HEK293T (cell line): ENCODE data around the gene CT47B1.

Experiments
- CTCF ChIA-PET: fragments of 350-600 bp; formaldehyde crosslinking; extraction: SDS; loops from one replicate; lab custom pipeline; 2021; ENCODE audit warnings: antibody characterized with exemption, inconsistent platforms; lab: Yijun Ruan, JAX
- POLR2A ChIA-PET: fragments of 350-600 bp; formaldehyde crosslinking; extraction: SDS; loops from one replicate; lab custom pipeline; 2020; ENCODE audit warnings: antibody characterized with exemption, inconsistent platforms; lab: Yijun Ruan, JAX
- DNase-seq: peaks from one replicate; pipeline ENCODE4 v3.0.0; 2012; ENCODE audit warnings: mixed read lengths; ENCODE audit errors: extremely low spot score
- BHLHE40 ChIP-seq: fragments of 450-650 bp; IDR thresholded peaks from 2 replicates; pipeline ENCODE4 v1.6.1; 2016; ENCODE audit warnings: mild to moderate bottlenecking, moderate library complexity, borderline replicate concordance
- CTBP1 ChIP-seq: fragments of 450-650 bp; IDR thresholded peaks from 2 replicates; pipeline ENCODE4 v1.6.1; 2016; ENCODE audit warnings: borderline replicate concordance
- ELF4 ChIP-seq: fragments of 450-650 bp; IDR thresholded peaks from 2 replicates; pipeline ENCODE4 v1.6.1; 2017; ENCODE audit warnings: antibody characterized with exemption
- FOXA1 ChIP-seq: fragments of 450-650 bp; IDR thresholded peaks from 2 replicates; pipeline ENCODE4 v1.6.1; 2016; ENCODE audit warnings: mild to moderate bottlenecking
- FOXK2 ChIP-seq: fragments of 450-650 bp; IDR thresholded peaks from 2 replicates; pipeline ENCODE4 v1.6.1; 2016; ENCODE audit warnings: mild to moderate bottlenecking
- HDGF ChIP-seq: fragments of 450-650 bp; IDR thresholded peaks from 2 replicates; pipeline ENCODE4 v1.6.1; 2017; ENCODE audit warnings: antibody characterized with exemption, borderline replicate concordance
- SUZ12 ChIP-seq: fragments of 450-650 bp; IDR thresholded peaks from 2 replicates; pipeline ENCODE4 v1.6.1; 2016; ENCODE audit warnings: mild to moderate bottlenecking
- TARDBP ChIP-seq: fragments of 450-650 bp; IDR thresholded peaks from 2 replicates; pipeline ENCODE4 v1.6.1; 2016

The CT47B1 gene

DNA sequence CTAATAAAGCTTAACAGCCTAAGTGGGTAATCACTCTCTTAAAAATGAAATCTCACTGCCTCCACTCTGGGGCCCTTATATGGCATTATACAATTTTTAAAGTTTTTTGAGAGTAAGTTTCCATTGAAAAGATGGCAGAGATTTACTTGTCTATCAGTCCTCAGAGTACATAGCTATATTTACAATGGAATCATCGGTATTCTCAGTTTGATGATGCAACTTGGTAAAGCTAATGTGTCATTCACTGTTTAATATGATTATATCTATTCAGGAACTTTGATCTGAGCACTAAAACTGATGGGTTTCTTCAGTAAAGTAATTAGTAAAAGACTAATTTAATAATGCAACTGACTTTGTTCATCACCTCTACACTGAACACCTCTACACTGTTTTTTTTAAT lies 51.6 kb downstream of the CT47B1 start:
- TF ChIP-seq CTBP1: no peak
- no peak for TF ChIP-seq BHLHE40
- no peak for TF ChIP-seq FOXK2
- TF ChIP-seq FOXA1: no peak
- TF ChIP-seq SUZ12: no peak
- POLR2A ChIA-PET: no interaction called here
- DNase-seq: no peak
- CTCF ChIA-PET: no interaction called here

DNA sequence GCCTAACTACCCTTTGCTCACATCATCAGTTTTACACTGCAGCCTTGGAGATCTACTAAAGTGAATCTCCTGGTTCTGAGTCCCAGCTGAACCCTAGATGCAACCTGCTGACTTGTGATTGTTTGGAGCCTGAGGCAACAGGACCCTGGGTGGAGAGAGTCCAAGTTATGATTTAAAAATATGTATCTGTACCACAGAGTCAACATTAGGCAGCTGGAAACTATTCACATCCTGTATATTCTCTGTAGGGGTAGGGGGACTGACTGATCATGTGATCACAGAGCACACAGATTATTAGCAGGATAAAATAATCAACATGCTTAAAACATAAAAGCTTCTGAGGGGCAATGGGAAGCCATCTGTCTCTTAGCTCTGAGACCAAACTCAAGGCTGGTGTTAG lies 52.1 kb downstream of the CT47B1 start:
- POLR2A ChIA-PET: no interaction called here
- no peak for TF ChIP-seq TARDBP
- no peak for TF ChIP-seq BHLHE40
- no peak for TF ChIP-seq HDGF
- no peak for TF ChIP-seq ELF4
- CTCF ChIA-PET: no interaction called here
- DNase-seq: no peak
